Activated CD4-positive, alpha-beta T cell treated with anti-CD3 and anti-CD28 coated beads for 36 hours (primary cell): ENCODE results near the gene UNC80. TPM values are rescaled to one million over a fixed set of nuclear protein-coding genes. Genes with fewer than 3 reads are reported as not detected.

ENCODE experiments used
- ATAC-seq: fragments of 200-7000 bp; cut with Tn5 transposase; one replicate; pipeline ENCODE4 v1.10.0; 2021; ENCODE audit warnings: mild to moderate bottlenecking, moderate library complexity
- CTCF ChIA-PET: fragments of 350-600 bp; sonication (Branson Sonifier 250); formaldehyde crosslinking; loops from one replicate; lab custom pipeline; 2021; ENCODE audit warnings: antibody characterized with exemption; lab: Charles Lee
- POLR2A ChIA-PET: fragments of 350-600 bp; sonication (Branson Sonifier 250); formaldehyde crosslinking; loops from one replicate; lab custom pipeline; 2021; ENCODE audit warnings: antibody characterized with exemption, inconsistent platforms; lab: Charles Lee
- DNase-seq: peaks from one replicate; pipeline ENCODE4 v3.0.0-alpha.2; 2020
- H3K27ac Mint-ChIP-seq: one replicate; pipeline ENCODE4 v1.8.0; 2021; ENCODE audit warnings: mixed read lengths
- H3K27me3 Mint-ChIP-seq: one replicate; pipeline ENCODE4 v1.8.0; 2021; ENCODE audit warnings: mixed read lengths
- H3K36me3 Mint-ChIP-seq: one replicate; pipeline ENCODE4 v1.8.0; 2021; ENCODE audit warnings: low read depth, mixed read lengths
- H3K4me1 Mint-ChIP-seq: one replicate; pipeline ENCODE4 v1.8.0; 2021; ENCODE audit warnings: mixed read lengths
- H3K4me3 Mint-ChIP-seq: one replicate; pipeline ENCODE4 v1.8.0; 2021; ENCODE audit warnings: mild to moderate bottlenecking, moderate library complexity, mixed read lengths
- H3K9me3 Mint-ChIP-seq: one replicate; pipeline ENCODE4 v1.8.0; 2021; ENCODE audit warnings: low read depth, mixed read lengths
- intact Hi-C, 2 experiments: fragments of 100-400 bp; cut with DNase I in 1 of 2; cut with micrococcal nuclease in 1 of 2; formaldehyde crosslinking; loops; one replicate each; pipeline versions ENCODE4 v1.14.2 to v1.15.1; 2022 to 2024; cut with DNase I, micrococcal nuclease
- total RNA-seq, 2 experiments: library from RNA; stranded (reverse); gene quantifications; one replicate each; pipeline ENCODE4 v1.2.3, GENCODE V29; 2021

UNC80 gene
- total RNA-seq, 2 experiments from 2014 or later = not detected

GRCh38 chr2:210000464-210001324 is 229.1 kb downstream of the UNC80 start:
- peaks cover 13% of the 10 kb centered on the region for H3K36me3 Mint-ChIP-seq
- peaks cover 2% of the 10 kb centered on the region for H3K9me3 Mint-ChIP-seq
- intact Hi-C loops = loop anchor here in 1 of 2 experiments (5.0 kb wide), 1 partner anchor 477 kb away; the partner anchor contains the start of gene LANCL1
- CTCF ChIA-PET = no interaction called here
- ATAC-seq = no peak
- peak overlapping the region; percentile 20 for H3K27ac Mint-ChIP-seq
- H3K27me3 Mint-ChIP-seq = no peaks in the 10 kb centered on the region
- POLR2A ChIA-PET = no interaction called here
- peaks cover 38% of the 10 kb centered on the region for H3K4me1 Mint-ChIP-seq
- DNase-seq = no peak
- no peak overlapping the region for H3K4me3 Mint-ChIP-seq

GRCh38 chr2:210002158-210003157 is 230.8 kb downstream of the UNC80 start, which contains the start of gene RPE:
TSS of gene RPE (plus strand) at chr2:210002638. CDS start at chr2:210002662, 24 bp downstream.
- Mint-ChIP-seq H3K36me3 (peaks cover 23% of the 10 kb centered on the region), H3K27ac (peak within 1 kb of the TSS; percentile 98), H3K4me3 (peak within 1 kb of the TSS; percentile 92), H3K9me3 (peaks cover 2% of the 10 kb centered on the region), H3K27me3 (no peaks in the 10 kb centered on the region), H3K4me1 (peaks cover 53% of the 10 kb centered on the region)
- ATAC-seq = peak; percentile 99
- POLR2A ChIA-PET = interaction anchor here (0.5 kb wide), 1 partner anchor 31 kb away, joined by 3 read pairs; no protein-coding TSS in a partner anchor
- CTCF ChIA-PET = interaction anchor here (0.7 to 1.1 kb wide), 3 partner anchors 13 to 579 kb away, joined by 3 to 4 read pairs (median 3); partner anchors contain the start of gene MAP2
- DNase-seq = peak; percentile 99
- intact Hi-C loops = loop anchor here (1.0 to 5.0 kb wide), 3 partner anchors 169 to 1736 kb away; partner anchors contain the start of genes KANSL1L (in 2 of the 2), LANCL1 (in 1 of the 2) and PIKFYVE (in 1 of the 2)

DNA sequence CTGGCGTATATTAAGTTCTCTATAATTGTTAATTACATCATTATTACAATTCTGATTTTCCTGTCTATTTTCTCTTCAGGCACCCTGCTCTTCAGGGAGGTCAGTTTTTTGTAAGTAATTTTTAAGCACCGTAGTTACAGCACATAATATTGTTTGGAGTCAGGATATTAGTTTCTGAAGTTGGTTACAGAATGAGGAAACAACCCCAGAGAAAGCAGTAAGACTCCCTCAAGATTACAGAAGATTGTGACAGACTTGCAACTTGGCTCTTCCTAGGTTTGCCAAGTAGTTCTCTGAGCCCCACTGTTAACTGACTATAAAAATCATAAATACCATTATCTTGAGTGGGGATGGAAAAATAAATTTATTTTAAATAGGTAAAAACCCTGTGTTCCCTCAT is 231.7 kb downstream of the UNC80 start:
- peaks cover 2% of the 10 kb centered on the region for H3K9me3 Mint-ChIP-seq
- DNase-seq (no peak), ATAC-seq (no peak)
- no peaks in the 10 kb centered on the region for H3K27me3 Mint-ChIP-seq
- ChIA-PET POLR2A (no interaction called here), CTCF (interaction anchor here (1.0 to 1.1 kb wide), 3 partner anchors 12 to 195 kb away, joined by 3 to 4 read pairs (median 3); no protein-coding TSS in a partner anchor)
- peaks cover 29% of the 10 kb centered on the region for H3K36me3 Mint-ChIP-seq
- intact Hi-C loops = loop anchor here in 1 of 2 experiments (5.0 kb wide), 1 partner anchor 474 kb away; the partner anchor contains the start of gene LANCL1
- peaks cover 59% of the 10 kb centered on the region for H3K4me1 Mint-ChIP-seq
- H3K27ac Mint-ChIP-seq = peak overlapping the region; percentile 98
- peak overlapping the region; percentile 92 for H3K4me3 Mint-ChIP-seq

GRCh38 chr2:210004881-210005280 is 233.2 kb downstream of the UNC80 start:
- Mint-ChIP-seq H3K27ac (no peak overlapping the region), H3K27me3 (no peaks in the 10 kb centered on the region), H3K36me3 (peaks cover 35% of the 10 kb centered on the region), H3K9me3 (peaks cover 2% of the 10 kb centered on the region), H3K4me1 (peaks cover 61% of the 10 kb centered on the region), H3K4me3 (no peak overlapping the region)
- DNase-seq (no peak), ATAC-seq (no peak)
- ChIA-PET POLR2A (interaction anchor here (0.7 kb wide), 2 partner anchors 14 to 177 kb away, joined by 3 read pairs; no protein-coding TSS in a partner anchor), CTCF (interaction anchor here (0.6 kb wide), 1 partner anchor 27 kb away, joined by 5 read pairs; no protein-coding TSS in a partner anchor)
- intact Hi-C loops = loop anchor here (2.0 to 5.0 kb wide), 2 partner anchors 472 kb away; partner anchors contain the start of gene LANCL1 (in 2 of the 2)

- Mint-ChIP-seq H3K9me3 (no peaks in the 10 kb centered on the region), H3K4me3 (no peak overlapping the region), H3K4me1 (peaks cover 57% of the 10 kb centered on the region), H3K27ac (no peak overlapping the region), H3K27me3 (no peaks in the 10 kb centered on the region), H3K36me3 (peaks cover 50% of the 10 kb centered on the region)
- ChIA-PET CTCF (no interaction called here), POLR2A (interaction anchor here (1.3 kb wide), 1 partner anchor 150 kb away, joined by 3 read pairs; no protein-coding TSS in a partner anchor)
- intact Hi-C loops = no loop called here
- DNase-seq = no peak
- ATAC-seq = no peak
These were observed 236.3 kb downstream of the UNC80 start for GRCh38 chr2:210007895-210008294.

DNA sequence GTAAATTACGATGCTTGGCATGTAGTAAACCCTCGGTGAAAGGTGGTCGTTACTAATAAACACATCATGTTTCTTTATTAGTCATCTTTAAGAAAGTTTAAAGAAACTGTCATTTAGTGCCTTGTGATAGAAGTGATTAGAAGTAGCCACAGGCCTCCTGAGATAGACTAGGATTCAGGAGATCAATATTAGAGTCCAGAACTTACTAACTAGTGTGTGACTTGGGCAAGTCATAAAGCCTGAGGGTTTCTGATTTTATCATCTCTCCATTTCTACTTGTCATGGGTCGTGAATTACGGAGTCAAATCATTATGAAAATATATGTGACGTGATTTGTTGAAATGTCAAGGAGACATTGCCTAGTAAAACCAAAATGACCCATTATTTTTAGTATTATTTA is 237.5 kb downstream of the UNC80 start:
- Mint-ChIP-seq H3K4me1 (peaks cover 52% of the 10 kb centered on the region), H3K27me3 (no peaks in the 10 kb centered on the region), H3K27ac (no peak overlapping the region), H3K9me3 (no peaks in the 10 kb centered on the region), H3K36me3 (peaks cover 48% of the 10 kb centered on the region), H3K4me3 (no peak overlapping the region)
- intact Hi-C loops = no loop called here
- ChIA-PET POLR2A (no interaction called here), CTCF (no interaction called here)
- ATAC-seq (peak; percentile 51), DNase-seq (no peak)

DNA sequence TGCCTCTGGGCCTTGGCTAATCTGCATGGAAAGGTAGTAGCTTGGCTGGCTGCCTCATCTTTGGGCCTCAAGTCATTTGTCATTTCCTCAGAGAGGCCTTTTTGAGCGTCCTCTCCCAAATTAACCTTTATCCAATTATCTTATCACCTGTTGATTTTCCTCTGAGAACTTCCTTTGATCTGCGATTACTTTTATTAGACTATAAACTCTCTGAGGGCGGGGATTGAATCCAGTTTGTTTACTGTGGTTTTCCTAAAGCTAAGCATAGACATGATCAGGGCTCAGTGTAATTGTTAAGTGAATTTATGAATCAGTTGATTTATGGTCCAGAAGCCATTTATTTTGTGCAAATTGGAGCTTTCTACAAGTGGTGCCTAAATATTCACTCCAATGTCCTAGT is 238.3 kb downstream of the UNC80 start:
- ChIA-PET POLR2A (no interaction called here), CTCF (no interaction called here)
- no peaks in the 10 kb centered on the region for H3K27me3 Mint-ChIP-seq
- intact Hi-C loops = no loop called here
- H3K4me1 Mint-ChIP-seq = peaks cover 44% of the 10 kb centered on the region
- H3K4me3 Mint-ChIP-seq = no peak overlapping the region
- no peaks in the 10 kb centered on the region for H3K9me3 Mint-ChIP-seq
- ATAC-seq = no peak
- H3K27ac Mint-ChIP-seq = peak overlapping the region; percentile 0
- peaks cover 44% of the 10 kb centered on the region for H3K36me3 Mint-ChIP-seq
- no peak for DNase-seq

DNA sequence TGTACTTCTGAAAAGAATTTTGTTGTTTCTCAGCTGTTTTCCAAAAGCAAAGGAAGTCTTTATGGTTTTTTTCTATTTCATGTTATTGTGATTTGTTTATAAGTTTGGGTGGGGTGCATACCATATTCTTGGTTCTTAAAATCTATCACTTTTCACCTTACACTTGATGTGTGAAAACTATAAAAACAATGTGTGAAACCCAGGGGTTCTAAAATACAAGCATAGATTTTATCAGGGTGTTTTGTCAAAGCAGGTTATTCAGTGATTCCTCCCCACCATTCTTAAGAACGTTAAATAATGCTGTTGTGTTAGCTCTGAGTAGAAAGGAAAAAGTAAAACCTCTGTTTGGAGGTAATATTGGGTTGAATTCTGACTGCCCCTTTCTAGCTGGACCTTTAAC is 248.5 kb downstream of the UNC80 start:
- no peaks in the 10 kb centered on the region for H3K9me3 Mint-ChIP-seq
- no peak for ATAC-seq
- peaks cover 2% of the 10 kb centered on the region for H3K4me1 Mint-ChIP-seq
- intact Hi-C loops = no loop called here
- ChIA-PET POLR2A (interaction anchor here (0.7 kb wide), 1 partner anchor 127 kb away, joined by 3 read pairs; no protein-coding TSS in a partner anchor), CTCF (interaction anchor here (1.6 kb wide), 1 partner anchor 31 kb away, joined by 3 read pairs; no protein-coding TSS in a partner anchor)
- H3K27me3 Mint-ChIP-seq = no peaks in the 10 kb centered on the region
- no peak for DNase-seq
- no peak overlapping the region for H3K27ac Mint-ChIP-seq
- no peak overlapping the region for H3K4me3 Mint-ChIP-seq
- H3K36me3 Mint-ChIP-seq = peaks cover 58% of the 10 kb centered on the region

DNA sequence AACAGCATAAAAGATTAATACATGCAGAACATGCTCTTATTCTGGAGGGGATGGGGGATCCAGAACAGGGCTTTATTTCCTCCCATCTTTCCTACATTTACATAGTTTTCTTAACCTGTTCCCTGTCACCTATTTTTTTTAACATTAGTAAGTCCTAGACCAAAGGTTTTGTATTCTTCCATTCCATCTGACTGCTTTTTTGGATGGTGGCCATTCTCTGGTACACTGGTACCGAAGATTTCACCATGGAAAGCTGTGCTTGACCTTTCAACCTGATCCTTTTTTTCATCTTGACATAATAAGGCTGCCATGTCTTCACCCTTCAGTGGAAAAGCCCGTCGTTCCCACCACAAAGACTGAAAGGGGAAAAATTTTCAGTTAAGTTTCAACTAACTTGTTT is 251.2 kb downstream of the UNC80 start:
- POLR2A ChIA-PET = no interaction called here
- CTCF ChIA-PET = no interaction called here
- Mint-ChIP-seq H3K36me3 (peaks cover 47% of the 10 kb centered on the region), H3K4me1 (no peaks in the 10 kb centered on the region), H3K4me3 (no peak overlapping the region), H3K27me3 (no peaks in the 10 kb centered on the region), H3K9me3 (no peaks in the 10 kb centered on the region), H3K27ac (no peak overlapping the region)
- ATAC-seq (no peak), DNase-seq (no peak)
- intact Hi-C loops = no loop called here

GRCh38 chr2:210027608-210028007 is 256.0 kb downstream of the UNC80 start:
- no peak overlapping the region for H3K27ac Mint-ChIP-seq
- CTCF ChIA-PET = no interaction called here
- ATAC-seq = no peak
- no peaks in the 10 kb centered on the region for H3K27me3 Mint-ChIP-seq
- H3K9me3 Mint-ChIP-seq = no peaks in the 10 kb centered on the region
- peaks cover 22% of the 10 kb centered on the region for H3K36me3 Mint-ChIP-seq
- H3K4me1 Mint-ChIP-seq = no peaks in the 10 kb centered on the region
- intact Hi-C loops = no loop called here
- POLR2A ChIA-PET = no interaction called here
- H3K4me3 Mint-ChIP-seq = no peak overlapping the region
- DNase-seq = no peak
